GM19238 (cell line): ENCODE data around the gene CTDP1.

ENCODE experiments used
- DNase-seq: peaks from one replicate; pipeline ENCODE4 v3.0.0; 2011; ENCODE audit warnings: low spot score; ENCODE audit not compliant: insufficient read length

Gene CTDP1

DNA sequence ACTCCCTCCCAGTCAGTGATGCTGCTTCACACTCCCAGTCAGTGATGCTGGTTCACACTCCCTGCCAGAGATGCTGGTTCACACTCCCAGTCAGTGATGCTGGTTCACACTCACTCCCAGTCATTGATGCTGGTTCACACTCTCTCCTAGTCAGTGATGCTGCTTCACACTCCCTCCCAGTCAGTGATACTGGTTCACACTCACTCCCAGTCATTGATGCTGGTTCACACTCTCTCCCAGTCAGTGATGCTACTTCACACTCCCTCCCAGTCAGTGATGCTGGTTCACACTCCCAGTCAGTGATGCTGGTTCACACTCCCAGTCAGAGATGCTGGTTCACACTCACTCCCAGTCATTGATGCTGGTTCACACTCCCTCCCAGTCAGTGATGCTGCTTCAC, 83.8 kb downstream of the CTDP1 start:
- DNase-seq, result no peak

DNA sequence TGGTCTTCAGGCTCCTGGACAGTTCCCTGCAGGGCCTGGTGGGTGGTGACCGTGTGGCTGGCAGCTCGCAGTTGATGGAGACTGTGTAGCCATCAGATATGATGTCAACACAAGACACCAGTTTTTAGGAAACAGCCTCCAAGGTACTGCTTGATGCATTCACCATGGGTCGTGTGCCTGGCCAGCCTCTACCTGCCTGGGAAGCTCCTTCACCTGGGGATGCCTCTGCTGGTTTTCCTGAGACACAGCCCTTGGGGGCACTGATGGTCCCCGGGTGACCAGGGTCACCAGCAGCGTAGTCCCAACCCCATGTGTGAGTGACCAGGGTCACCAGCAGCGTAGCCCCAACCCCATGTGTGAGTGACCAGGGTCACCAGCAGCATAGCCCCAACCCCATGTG, 84.5 kb downstream of the CTDP1 start:
- no peak for DNase-seq

GRCh38 chr18:79765491-79766245, 86.1 kb downstream of the CTDP1 start:
- DNase-seq, result no peak

GRCh38 chr18:79766308-79766707, 86.7 kb downstream of the CTDP1 start:
- DNase-seq, result no peak

DNA sequence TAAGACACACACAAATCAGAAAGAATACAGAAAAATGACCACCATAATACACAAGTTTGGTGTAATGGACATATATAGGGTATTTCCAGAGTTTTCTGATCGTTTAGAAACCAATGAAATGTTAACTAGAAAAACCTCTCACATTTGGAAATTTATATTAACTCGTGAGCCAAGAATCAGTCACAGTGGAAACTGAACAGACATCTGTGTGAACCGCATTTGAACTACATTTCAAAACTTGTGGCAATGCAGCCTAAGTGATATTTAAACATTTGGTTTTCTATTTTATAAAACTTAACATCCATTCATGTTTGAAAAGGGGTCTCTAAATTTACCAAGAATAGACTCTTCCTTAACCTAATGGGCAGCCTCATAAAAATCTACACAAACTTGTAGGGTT, 89.1 kb downstream of the CTDP1 start:
- no peak for DNase-seq

- no peak for DNase-seq
Measured at GRCh38 chr18:79769698-79770500, 90.3 kb downstream of the CTDP1 start.

GRCh38 chr18:79770501-79770815, 90.9 kb downstream of the CTDP1 start:
- DNase-seq, result no peak

- no peak for DNase-seq
Measured at GRCh38 chr18:79770826-79771225, 91.2 kb downstream of the CTDP1 start.

GRCh38 chr18:79771446-79772107, 92.0 kb downstream of the CTDP1 start:
- no peak for DNase-seq

- DNase-seq, result no peak
Measured at GRCh38 chr18:79772108-79772864, 92.7 kb downstream of the CTDP1 start.

GRCh38 chr18:79772865-79773696, 93.5 kb downstream of the CTDP1 start:
- no peak for DNase-seq

DNA sequence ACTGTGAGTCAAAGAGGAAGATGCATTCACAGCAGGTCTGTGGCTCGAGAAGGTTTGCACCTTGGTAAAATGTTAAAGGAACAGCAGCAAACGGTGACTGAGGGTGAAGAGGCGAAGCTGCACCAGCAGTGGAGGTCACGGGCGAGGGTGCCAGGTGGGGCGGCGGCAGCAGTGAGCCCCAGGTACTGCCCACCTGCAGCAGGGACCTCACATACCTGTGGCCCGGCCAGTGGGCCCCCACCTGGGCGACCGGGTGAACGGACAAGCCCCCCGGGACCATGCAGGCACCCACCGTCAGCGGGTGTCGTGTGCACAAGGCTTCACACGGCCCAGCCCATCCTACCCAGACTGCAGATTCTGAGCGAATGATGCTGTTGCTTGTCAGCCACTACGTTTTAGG, 94.5 kb downstream of the CTDP1 start:
- DNase-seq, result no peak

GRCh38 chr18:79775441-79776221, 96.0 kb downstream of the CTDP1 start:
- DNase-seq, result no peak

DNA sequence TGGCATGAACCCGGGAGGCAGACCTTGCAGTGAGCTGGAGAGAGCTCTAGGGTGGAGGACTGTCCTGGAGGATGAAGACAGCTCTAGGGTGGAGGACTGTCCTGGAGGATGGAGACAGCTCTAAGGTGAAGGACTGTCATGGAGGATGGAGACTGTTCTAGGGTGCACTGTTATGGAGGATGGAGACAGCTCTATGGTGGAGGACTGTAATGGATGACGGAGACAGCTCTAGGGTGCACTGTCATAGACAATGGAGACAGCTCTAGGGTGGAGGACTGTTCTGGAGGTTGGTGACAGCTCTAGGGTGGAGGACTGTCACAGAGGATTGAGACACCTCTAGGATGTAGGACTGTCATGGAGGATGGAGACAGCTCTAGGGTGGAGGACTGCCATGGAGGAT, 97.1 kb downstream of the CTDP1 start:
- no peak for DNase-seq

- DNase-seq, result no peak
Measured at GRCh38 chr18:79778291-79778791, 98.7 kb downstream of the CTDP1 start.

DNA sequence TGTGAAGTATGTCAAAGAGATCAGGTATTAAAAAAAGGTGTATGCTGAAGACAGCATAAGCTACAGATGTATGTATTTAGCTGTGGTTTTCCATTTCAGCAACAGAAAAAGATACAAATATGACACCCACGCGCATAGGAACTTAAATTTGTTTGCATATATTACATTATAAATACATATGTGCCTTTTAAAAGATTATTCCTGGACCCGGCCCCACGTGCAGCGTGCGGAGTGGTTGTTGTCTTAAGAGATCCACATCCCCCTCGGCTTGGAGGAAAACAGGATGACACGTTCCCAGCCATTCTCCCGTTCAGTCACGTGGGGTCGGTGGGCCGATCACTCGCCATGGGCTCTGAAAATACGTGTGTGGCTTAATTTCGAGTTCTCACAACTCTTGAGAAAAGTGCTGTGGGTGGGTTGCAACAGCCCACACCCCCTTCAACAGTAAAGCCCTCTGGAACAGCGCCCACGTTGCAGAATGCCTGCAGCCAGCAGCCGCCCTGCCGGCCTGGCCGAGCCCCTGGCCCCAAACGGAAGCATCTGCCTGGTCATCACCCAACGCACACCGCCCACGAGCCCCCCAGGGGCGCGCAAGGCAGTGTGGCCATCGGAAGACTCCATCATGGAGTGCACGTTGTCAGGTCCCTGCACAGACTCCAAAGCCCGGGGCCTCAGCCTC, 99.6 kb downstream of the CTDP1 start:
- no peak for DNase-seq

GRCh38 chr18:79779700-79780190, 100.1 kb downstream of the CTDP1 start:
- DNase-seq, result no peak

GRCh38 chr18:79780547-79780946, 100.9 kb downstream of the CTDP1 start:
- DNase-seq, result no peak

DNA sequence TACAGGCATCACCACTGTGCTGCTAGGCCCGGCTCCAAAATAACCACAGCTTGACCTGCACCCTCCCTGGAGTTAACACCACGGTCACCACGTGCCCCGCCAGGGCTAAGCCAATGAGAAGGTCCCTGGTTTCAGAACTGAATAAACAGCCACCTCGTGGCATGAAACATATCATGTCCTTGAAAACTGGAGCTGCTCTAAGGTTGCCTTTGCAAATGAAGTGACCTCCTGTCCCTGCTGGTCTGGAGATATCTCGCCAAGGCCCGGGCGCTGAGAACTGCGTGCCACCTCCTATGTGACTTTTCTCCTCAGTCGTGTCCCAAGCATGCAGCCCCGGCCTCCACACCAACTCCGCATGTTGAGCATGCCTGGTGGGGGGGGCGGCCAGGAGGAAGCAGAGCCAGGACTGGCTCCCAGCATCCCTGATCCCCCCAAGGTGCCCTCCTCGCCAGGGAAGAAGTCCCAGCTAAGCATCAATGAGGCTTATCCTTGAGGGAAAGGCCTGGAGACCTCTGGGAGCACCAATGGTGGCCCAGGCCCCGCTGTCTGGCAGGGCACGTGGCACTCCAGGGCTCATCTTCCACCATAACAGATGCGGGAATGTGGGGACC, 101.8 kb downstream of the CTDP1 start:
- DNase-seq, result no peak
